Muscle of leg (tissue), 11 donors: Measurements from ENCODE around the gene CACNA2D2. TPM values are rescaled to one million over a fixed set of nuclear protein-coding genes. Genes with fewer than 3 reads are reported as not detected.

Experiments used
- DNase-seq: peaks from one replicate; pipeline ENCODE4 v3.0.0; 2013
- H3K27ac ChIP-seq: one replicate; pipeline ENCODE4 v1.5.1; 2013; ENCODE audit warnings: mild to moderate bottlenecking, low read length, control low read depth
- H3K27me3 ChIP-seq: one replicate; pipeline ENCODE4 v1.6.1; 2013; ENCODE audit warnings: low read length; ENCODE audit not compliant: control insufficient read depth, insufficient read depth
- H3K36me3 ChIP-seq: one replicate; pipeline ENCODE4 v1.6.1; 2013; ENCODE audit warnings: low read length; ENCODE audit not compliant: control insufficient read depth, insufficient read depth
- H3K4me1 ChIP-seq: one replicate; pipeline ENCODE4 v1.6.1; 2013; ENCODE audit warnings: low read length; ENCODE audit not compliant: control insufficient read depth, insufficient read depth
- H3K4me3 ChIP-seq: one replicate; pipeline ENCODE4 v1.5.1; 2013; ENCODE audit warnings: low read length, control low read depth
- H3K9me3 ChIP-seq: replicated peaks from 2 replicates; pipeline ENCODE4 v1.6.1; 2013; ENCODE audit warnings: low read depth, low read length; ENCODE audit not compliant: control insufficient read depth
- WGBS: methylation state at CpG from one replicate; pipeline ENCODE4 v1.1.5; 2013; ENCODE audit warnings: missing lambda C conversion rate; ENCODE audit not compliant: insufficient coverage; 5-methylcytosine and 5-hydroxymethylcytosine counted together
- polyA plus RNA-seq, 8 donors: library from polyadenylated mRNA; unstranded; fragments of 120-200 nt; gene quantifications; one replicate each; pipeline versions ENCODE4 v1.2.1 to v1.2.3, GENCODE V29; 2013; ENCODE audit warnings: inconsistent platforms in 1 of 8, low replicate concordance in 1 of 8; ENCODE audit not compliant: insufficient read length in 8 of 8, insufficient read depth in 1 of 8
- total RNA-seq: library from RNA; stranded (reverse); fragments of 120-200 nt; gene quantifications from one replicate; pipeline ENCODE4 v1.2.4, GENCODE V29; 2013

The CACNA2D2 gene
- total and polyA plus RNA-seq, 9 donors: 3.0 to 12.6 (median 9.3) TPM

GRCh38 chr3:50417637-50418033, 85.8 kb downstream of the CACNA2D2 start:
- Histone ChIP-seq H3K27me3 (no peaks in the 10 kb centered on the region), H3K36me3 (no peaks in the 10 kb centered on the region), H3K4me1 (peaks cover 4% of the 10 kb centered on the region), H3K27ac (no peak overlapping the region), H3K4me3 (no peak overlapping the region), H3K9me3 (no peaks in the 10 kb centered on the region)
- no peak for DNase-seq
- 73% methylated on average over 3 of the region's 4 CpGs for WGBS

DNA sequence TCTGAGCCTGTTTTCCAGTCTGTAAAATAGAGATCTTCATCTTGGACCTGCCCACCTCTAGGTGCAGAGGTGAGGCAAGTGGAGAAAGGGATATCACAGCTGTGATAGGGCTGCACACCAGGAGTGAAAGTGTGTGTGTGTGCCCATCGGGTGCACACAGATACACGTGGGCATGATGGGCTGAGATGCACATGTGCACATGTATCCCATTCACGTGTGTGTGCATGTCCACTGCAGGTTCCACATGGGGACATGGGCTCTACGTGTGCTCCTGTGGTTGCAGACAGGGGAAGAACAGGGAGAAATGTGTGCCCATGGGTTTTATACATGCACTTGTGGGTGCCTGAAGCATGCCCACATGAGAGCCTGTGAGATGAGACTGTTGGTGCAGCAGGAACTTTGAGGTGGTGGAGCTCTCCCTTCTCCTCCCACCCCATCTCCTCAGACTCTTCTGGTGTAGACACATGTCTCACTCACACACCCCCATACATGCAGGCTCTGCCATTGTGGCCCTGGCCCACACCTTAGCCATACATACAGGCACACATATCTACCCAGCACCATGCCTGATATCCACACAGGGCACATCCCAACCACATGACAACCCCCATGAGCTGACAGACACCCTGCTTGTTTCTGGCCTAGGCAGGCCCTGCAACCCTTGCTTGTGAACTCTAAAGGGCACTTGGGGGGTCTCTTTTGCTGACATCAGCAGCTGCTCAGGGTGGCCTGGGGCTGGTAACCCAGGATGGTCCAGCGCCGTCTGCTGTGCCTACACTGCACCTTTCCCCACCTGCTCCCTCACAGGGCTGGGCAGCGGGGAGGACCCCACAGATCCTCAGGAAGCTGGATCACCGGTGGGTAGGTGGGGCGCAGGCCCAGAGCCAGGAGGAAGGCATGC, 86.4 kb downstream of the CACNA2D2 start:
- Histone ChIP-seq H3K4me1 (peaks cover 3% of the 10 kb centered on the region), H3K27me3 (no peaks in the 10 kb centered on the region), H3K4me3 (no peak overlapping the region), H3K27ac (no peak overlapping the region), H3K9me3 (no peaks in the 10 kb centered on the region), H3K36me3 (no peaks in the 10 kb centered on the region)
- DNase-seq: no peak
- 79% methylated on average over 7 of the region's 9 CpGs for WGBS

DNA sequence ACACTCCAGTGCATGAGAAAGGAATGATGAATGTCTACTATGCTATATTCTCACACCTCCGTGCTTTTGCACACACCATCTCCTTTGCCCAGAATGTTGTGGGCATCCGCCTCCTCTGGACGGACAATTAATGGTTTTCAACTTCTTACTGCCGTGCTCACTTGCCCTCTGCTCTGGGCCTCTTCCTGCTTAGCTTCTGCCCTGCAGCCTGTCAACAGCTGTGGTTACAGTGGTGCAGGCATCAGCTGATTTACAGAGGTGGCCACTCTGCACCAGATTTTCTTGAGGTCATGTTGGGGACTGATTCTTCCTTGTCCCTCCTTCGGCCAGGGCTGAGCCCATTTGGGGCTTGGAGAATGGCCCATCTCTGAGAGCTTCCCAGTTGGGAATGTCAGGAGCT, 87.6 kb downstream of the CACNA2D2 start:
- Histone ChIP-seq H3K27me3 (no peaks in the 10 kb centered on the region), H3K4me1 (peaks cover 3% of the 10 kb centered on the region), H3K9me3 (no peaks in the 10 kb centered on the region), H3K27ac (no peak overlapping the region), H3K36me3 (no peaks in the 10 kb centered on the region), H3K4me3 (no peak overlapping the region)
- WGBS: 55% methylated on average over 3 of the region's 5 CpGs
- peak; percentile 25 for DNase-seq

DNA sequence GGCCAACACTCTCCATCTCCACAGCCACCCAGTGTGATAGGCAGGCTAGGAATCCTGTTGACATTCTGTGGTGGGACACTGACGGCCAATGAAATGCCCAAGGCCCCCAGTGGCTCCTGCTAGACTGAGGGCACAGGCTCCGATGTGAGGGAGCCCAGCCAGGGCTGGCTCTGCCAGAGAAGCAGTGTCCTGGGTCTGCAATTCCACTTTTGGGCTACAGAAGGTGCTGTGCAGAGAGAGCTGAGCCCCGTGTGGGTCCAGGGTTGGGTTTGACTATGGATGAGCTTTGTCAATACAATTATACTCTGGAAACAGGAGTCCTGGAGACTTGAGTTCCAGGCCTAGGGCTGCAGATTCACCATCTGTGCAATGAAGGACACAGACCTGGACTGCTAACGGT, 88.4 kb downstream of the CACNA2D2 start:
- Histone ChIP-seq H3K36me3 (no peaks in the 10 kb centered on the region), H3K27me3 (no peaks in the 10 kb centered on the region), H3K4me3 (no peak overlapping the region), H3K4me1 (no peaks in the 10 kb centered on the region), H3K27ac (no peak overlapping the region), H3K9me3 (no peaks in the 10 kb centered on the region)
- 50% methylated on average over 4 of the region's 4 CpGs for WGBS
- no peak for DNase-seq

DNA sequence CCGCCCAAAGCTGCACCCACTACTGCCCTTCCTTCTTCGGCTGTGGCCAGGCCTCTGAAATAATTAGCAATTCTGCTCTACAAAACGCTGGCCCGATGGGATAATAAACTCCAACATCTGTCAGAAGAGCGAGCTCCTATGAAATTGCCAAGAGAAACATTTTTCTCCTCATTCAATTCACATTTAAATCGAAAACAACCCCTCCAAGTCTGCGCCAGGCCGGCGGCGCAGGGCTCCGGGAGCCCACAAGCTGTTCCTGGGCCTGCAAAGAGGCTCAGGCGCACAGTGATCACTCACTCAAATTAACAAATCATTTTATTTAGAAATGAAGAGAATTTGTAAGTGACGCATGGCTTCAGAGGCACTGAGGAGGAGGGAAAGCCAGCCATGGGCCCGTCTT, 88.8 kb downstream of the CACNA2D2 start:
- no peaks in the 10 kb centered on the region for H3K36me3 ChIP-seq
- H3K4me3 ChIP-seq: no peak overlapping the region
- no peaks in the 10 kb centered on the region for H3K9me3 ChIP-seq
- WGBS: 78% methylated on average over 5 of the region's 14 CpGs
- H3K4me1 ChIP-seq: no peaks in the 10 kb centered on the region
- no peaks in the 10 kb centered on the region for H3K27me3 ChIP-seq
- H3K27ac ChIP-seq: no peak overlapping the region
- DNase-seq: no peak

DNA sequence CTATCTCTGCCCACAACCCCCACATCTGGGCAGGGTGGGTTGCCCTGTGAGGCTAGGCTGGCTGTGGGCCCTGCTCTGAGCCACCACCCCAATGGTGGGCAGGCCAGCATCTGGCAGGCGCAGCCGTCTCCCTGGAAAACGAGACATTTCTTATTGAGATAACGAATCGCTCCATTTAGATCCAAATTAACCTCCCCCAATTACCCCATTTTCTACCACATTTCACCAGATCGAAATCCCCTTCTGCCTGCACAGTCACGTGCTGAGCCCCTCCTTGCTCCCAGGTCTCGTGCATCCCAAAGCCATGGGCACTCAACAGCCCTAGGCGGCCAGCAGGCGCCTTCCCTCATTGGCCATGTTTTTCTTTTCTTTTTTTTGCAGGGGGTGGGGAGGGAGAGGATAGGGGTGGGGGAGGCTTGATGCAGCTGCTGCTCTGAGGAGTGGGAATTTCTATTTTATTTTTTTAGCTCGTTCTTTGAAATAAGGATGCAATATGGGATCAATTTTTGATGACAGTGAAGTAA, 91.1 kb downstream of the CACNA2D2 start:
- no peak for DNase-seq
- no peaks in the 10 kb centered on the region for H3K36me3 ChIP-seq
- H3K27me3 ChIP-seq: no peaks in the 10 kb centered on the region
- H3K4me3 ChIP-seq: no peak overlapping the region
- no peaks in the 10 kb centered on the region for H3K9me3 ChIP-seq
- peaks cover 8% of the 10 kb centered on the region for H3K4me1 ChIP-seq
- WGBS: 59% methylated on average over 8 of the region's 11 CpGs
- H3K27ac ChIP-seq: no peak overlapping the region

- H3K27me3 ChIP-seq: no peaks in the 10 kb centered on the region
- H3K4me1 ChIP-seq: peaks cover 8% of the 10 kb centered on the region
- no peaks in the 10 kb centered on the region for H3K9me3 ChIP-seq
- no peak overlapping the region for H3K4me3 ChIP-seq
- no peak for DNase-seq
- WGBS: no CpG with 5 or more reads among the region's 4 CpGs
- no peaks in the 10 kb centered on the region for H3K36me3 ChIP-seq
- no peak overlapping the region for H3K27ac ChIP-seq
Observed at GRCh38 chr3:50411229-50411628, 92.2 kb downstream of the CACNA2D2 start.

DNA sequence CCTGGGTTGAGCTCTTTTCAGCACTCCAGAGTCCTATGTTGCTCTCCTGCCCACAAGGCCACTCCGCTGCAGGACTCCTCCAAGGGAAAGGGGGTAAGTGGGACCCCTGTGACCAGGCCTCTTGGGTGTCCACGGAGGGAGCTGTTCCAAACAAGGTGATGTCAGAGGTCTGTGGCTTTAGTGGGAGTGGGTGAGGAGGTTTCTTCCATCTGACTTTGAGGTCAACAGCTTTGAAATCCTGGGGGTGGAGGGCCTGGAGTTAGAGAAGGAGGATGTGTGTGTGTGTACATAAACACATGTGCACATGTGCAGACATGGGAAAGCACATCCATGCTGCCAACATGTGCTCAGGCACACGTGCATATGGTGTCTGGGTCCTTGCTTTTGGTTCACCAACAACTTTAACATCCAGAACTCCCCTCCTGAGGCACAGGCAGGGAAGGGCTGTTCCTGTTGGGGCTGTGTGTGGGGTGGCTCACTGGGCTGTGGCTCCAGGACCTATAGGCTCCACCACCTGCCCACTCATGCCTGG, 92.8 kb downstream of the CACNA2D2 start:
- Histone ChIP-seq H3K4me1 (peaks cover 8% of the 10 kb centered on the region), H3K27me3 (no peaks in the 10 kb centered on the region), H3K4me3 (no peak overlapping the region), H3K36me3 (no peaks in the 10 kb centered on the region), H3K9me3 (no peaks in the 10 kb centered on the region), H3K27ac (no peak overlapping the region)
- no peak for DNase-seq
- 70% methylated on average over 2 of the region's 3 CpGs for WGBS

GRCh38 chr3:50410185-50410584, 93.2 kb downstream of the CACNA2D2 start:
- Histone ChIP-seq H3K27me3 (no peaks in the 10 kb centered on the region), H3K36me3 (no peaks in the 10 kb centered on the region), H3K9me3 (no peaks in the 10 kb centered on the region), H3K4me1 (peaks cover 8% of the 10 kb centered on the region), H3K27ac (no peak overlapping the region), H3K4me3 (no peak overlapping the region)
- no CpG with 5 or more reads among the region's 2 CpGs for WGBS
- DNase-seq: no peak

GRCh38 chr3:50408443-50408944, 94.9 kb downstream of the CACNA2D2 start:
- DNase-seq: peak; percentile 38
- WGBS: 52% methylated on average over 15 of the region's 15 CpGs
- no peaks in the 10 kb centered on the region for H3K9me3 ChIP-seq
- H3K4me3 ChIP-seq: no peak overlapping the region
- no peaks in the 10 kb centered on the region for H3K36me3 ChIP-seq
- peaks cover 8% of the 10 kb centered on the region for H3K4me1 ChIP-seq
- H3K27me3 ChIP-seq: no peaks in the 10 kb centered on the region
- no peak overlapping the region for H3K27ac ChIP-seq
